Activated CD4-positive, CD25-positive, alpha-beta regulatory T cell (primary cell): Measurements from ENCODE around the gene SLC66A2.

Experiments used
- DNase-seq, 4 experiments: peaks; one replicate each; lab custom pipeline; 2025; lab: John Stamatoyannopoulos, UW

The SLC66A2 gene

DNA sequence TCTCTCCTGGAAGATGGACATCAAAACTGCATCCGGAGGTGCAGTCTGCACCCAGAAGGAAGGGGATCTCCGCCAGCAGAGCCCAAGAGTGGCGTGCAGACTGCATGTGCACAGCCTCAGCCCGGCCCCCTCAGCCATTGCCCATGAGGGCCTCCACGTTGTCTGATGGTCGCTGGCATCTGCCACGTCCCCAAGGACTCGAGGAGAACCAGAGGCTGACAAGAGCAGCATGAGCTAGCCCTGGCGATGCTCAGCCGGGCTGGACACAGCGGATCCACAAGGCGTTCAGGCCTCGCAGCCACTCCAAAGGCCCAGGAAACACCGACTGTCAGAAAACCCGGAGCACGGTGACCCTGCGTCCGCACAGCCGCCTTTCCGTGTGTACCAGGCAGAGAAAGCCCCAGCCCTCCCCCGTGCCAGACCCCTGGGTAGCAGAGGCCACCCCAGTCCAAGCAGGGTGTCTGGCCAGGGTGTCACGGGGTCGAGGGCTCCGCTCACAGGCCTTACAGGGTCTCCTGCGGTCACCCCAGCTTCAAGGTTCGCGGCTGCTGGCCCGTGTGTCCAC, 48.3 kb downstream of the SLC66A2 start:
- no peak for DNase-seq

- no peak for DNase-seq
Observed at GRCh38 chr18:79902640-79903039, 48.8 kb downstream of the SLC66A2 start.

DNA sequence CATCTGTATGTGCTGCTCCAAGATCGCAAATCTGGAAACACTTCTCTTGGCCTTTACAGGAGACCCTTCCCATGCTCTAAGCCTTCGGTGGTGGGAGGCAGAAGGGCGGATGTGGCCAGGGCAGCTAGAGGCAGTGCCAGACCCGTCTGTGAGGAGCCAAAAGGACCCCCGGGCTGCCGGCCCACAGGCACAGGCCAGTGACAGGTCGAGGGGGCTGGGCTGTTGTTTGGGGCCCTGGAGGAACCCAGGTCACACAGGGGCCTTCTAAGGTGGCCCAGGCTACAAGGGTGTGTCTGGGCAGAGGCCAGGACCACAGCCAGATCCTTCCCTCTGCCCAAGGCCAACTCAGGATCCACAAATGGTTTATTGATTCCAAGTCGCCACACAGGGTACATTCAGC, 49.4 kb downstream of the SLC66A2 start:
- DNase-seq, result no peak

- DNase-seq, result no peak
Observed at GRCh38 chr18:79901665-79902064, 49.8 kb downstream of the SLC66A2 start.

DNA sequence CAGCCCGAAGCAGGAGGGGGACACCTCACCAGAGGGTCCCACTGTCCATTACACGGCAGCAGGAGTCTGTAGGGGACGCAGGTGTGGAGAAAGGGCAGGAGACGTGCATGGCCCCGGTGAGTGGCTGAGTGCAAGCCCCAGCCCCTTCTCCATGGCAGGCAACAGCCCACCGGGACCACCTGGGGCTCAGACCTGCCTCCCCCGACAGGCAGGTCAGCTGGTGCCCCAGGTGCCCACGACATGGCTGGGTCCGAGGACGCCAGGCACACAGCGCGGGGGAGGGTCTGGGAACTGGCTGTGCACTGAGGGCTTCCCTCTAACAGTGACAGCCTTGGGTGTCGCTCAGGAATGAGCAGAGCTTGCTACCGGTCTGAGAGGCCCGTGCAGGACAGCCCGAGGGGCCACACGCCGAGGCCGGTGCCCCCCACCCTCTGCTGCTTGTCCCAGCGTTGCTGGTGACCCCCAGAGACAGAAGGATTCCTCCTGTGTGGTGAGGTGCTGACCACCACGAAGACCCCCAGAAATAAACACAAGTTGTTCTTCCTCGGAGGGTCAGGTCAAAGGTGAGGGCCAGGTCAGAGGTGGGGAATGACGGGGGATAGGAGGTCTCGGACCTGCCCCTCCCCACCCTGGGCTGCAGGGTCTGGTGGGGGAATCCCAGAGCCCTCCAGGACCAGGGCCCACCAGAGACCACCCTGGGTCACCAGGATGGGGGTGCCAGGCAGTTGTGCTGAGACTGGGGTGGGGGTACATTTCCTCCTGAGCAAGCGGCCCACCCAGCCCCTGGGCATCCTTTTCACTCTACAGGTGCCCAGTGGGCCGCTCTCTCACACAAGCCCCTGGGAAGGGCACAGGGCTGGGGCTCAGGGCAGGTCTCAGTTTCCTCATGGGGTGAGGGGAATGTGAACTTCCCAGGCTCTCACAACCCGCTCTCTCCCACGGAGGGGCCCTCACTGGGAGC, 50.6 kb downstream of the SLC66A2 start:
- DNase-seq, result no peak

GRCh38 chr18:79899609-79900445, 51.6 kb downstream of the SLC66A2 start:
- no peak for DNase-seq

DNA sequence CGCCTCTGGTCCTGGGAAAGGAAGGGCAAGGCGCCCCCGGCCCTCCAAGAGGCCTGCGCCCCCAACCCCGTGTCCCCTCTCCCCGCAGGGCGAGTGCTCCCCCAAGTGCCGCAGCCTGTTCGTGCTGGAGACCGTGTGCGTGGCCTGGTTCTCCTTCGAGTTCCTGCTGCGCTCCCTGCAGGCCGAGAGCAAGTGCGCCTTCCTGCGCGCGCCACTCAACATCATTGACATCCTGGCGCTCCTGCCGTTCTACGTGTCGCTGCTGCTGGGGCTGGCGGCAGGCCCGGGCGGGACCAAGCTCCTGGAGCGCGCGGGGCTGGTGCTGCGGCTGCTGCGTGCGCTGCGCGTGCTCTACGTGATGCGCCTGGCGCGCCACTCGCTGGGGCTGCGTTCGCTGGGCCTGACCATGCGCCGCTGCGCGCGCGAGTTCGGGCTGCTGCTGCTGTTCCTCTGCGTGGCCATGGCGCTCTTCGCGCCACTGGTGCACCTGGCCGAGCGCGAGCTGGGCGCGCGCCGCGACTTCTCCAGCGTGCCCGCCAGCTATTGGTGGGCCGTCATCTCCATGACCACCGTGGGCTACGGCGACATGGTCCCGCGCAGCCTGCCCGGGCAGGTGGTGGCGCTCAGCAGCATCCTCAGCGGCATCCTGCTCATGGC, 52.4 kb downstream of the SLC66A2 start:
- DNase-seq, result no peak

- DNase-seq, result no peak
Observed at GRCh38 chr18:79897940-79898625, 53.4 kb downstream of the SLC66A2 start.

DNA sequence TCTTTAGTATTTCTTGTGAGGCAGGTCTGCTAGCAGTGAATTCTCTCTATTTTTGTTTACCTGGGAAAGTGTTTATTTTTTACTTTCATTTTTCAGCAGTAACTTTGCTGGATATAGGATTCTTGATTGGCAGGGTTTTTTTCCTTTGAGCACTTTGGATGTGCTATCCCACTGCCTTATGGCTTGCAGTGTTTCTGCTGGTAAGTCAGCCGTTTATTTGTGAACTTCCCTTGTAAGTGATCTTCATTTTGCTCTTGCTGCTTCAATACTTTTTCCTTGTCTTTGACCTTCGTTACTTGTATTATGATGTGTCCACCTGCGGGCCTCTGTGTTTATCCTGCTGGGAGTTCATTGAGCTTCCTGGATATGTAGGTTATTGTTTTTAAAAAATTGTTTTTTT, 54.7 kb downstream of the SLC66A2 start:
- no peak for DNase-seq

DNA sequence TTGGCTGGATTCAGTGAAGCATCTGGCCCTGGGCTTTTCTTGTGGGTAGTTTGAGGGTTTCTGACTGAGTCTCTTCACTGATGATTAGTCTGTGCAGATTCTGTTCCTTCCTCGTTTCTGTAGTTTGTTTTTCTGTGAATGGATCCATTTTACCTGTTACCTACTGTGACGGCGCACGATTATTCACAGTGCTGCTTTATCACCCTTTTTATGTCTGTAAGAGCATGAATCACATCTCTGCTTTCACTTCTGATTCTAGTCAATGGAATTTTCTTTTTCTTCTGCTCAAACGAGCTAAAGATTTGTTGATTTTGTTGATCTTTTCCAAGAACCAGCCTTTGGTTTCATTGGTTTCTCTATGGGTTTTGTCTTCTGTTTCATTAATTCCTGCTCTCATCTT, 60.8 kb downstream of the SLC66A2 start:
- no peak for DNase-seq

- DNase-seq, result no peak
Observed at GRCh38 chr18:79889569-79889968, 61.9 kb downstream of the SLC66A2 start.

- no peak for DNase-seq
Observed at GRCh38 chr18:79888016-79888415, 63.4 kb downstream of the SLC66A2 start.

GRCh38 chr18:79887181-79888000, 64.1 kb downstream of the SLC66A2 start:
- no peak for DNase-seq

- no peak for DNase-seq
Observed at GRCh38 chr18:79884963-79885728, 66.3 kb downstream of the SLC66A2 start.

GRCh38 chr18:79884294-79884962, 67.0 kb downstream of the SLC66A2 start:
- no peak for DNase-seq

GRCh38 chr18:79883461-79884293, 67.8 kb downstream of the SLC66A2 start:
- no peak for DNase-seq

DNA sequence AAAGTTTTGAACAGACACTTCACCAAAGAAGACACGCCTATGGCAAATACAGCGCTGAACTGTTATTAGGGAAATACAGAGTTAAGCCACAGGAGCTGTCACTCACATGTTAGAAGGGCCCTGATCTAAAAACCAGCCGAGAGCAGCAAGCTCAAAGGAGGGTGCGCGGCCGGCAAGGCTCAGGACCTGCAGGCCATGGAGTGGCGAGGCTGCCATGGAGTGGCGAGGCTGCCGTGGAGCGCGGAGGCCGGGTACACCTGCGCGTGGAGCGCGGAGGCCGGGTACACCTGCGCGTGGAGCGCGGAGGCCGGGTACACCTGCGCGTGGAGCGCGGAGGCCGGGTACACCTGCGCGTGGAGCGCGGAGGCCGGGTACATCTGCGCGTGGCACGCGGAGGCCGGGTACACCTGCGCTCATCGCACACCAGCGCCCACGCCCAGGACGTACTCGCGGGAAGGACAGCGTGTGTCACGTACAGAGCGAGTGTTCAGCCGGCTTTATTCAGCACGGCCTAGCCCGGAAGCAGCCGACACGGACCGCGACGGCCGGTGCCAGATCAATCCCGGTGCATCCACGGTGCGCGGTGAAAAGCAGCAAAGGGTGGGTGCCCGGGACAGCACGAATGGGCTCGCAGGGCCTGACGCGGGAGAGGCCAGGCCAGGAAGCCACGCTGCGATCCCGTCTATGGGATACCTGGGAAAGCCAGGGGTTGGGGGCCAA, 68.8 kb downstream of the SLC66A2 start:
- DNase-seq, result no peak

DNA sequence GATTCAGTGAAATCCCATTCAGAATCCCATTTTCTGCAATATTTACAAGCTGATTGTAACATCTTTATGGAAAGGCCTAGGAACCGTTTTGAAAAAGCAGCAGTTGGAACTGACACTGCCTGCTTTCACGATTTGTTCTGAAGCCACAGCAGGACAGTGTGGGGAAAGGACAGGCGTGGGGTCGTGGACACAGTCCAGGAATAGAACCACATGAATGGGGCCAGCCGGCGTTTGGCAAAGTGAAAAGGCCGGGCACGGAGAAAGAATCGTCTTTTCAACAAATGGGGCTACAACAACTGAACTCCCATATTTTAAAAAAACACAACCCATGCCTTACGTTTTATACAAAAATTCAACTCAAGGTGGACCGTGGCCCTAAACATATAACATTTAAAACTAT, 69.8 kb downstream of the SLC66A2 start:
- DNase-seq, result no peak
